Measurements from ENCODE around the gene MRPL9.
"Not testable (repeated sequence)": the region's sequence is repeated elsewhere in the genome, so short reads cannot be mapped to it uniquely, and the experiment has no call there.

MRPL9 gene

GRCh38 chr1:151783796-151784195, 20.5 kb upstream of the MRPL9 start:
- no peak for DNase-seq (ENCODE audit: low spot score)

GRCh38 chr1:151782741-151783140, 19.4 kb upstream of the MRPL9 start:
- no peak for DNase-seq (ENCODE audit: low spot score)

- DNase-seq (ENCODE audit: low spot score) = not testable (repeated sequence)
Measured at GRCh38 chr1:151782026-151782425, 18.7 kb upstream of the MRPL9 start.

DNA sequence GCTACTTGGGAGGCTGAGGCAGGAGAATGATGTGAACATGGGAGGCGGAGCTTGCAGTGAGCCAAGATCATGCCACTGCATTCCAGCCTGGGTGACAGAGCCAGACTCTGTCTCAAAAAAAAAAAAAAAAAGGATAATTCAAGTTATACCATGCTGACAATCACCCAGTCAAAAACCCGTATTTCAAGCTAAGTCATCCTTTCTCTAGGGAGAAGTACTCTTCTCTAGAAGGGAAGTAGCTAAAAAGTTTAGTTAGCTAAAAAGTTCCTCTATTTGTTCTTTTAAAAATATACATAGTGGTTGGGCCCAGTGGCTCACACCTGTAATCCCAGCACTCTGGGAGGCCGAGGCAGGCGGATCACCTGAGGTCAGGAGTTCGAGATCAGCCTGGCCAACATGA, 17.4 kb upstream of the MRPL9 start:
- not testable (repeated sequence) for DNase-seq (ENCODE audit: low spot score)

DNA sequence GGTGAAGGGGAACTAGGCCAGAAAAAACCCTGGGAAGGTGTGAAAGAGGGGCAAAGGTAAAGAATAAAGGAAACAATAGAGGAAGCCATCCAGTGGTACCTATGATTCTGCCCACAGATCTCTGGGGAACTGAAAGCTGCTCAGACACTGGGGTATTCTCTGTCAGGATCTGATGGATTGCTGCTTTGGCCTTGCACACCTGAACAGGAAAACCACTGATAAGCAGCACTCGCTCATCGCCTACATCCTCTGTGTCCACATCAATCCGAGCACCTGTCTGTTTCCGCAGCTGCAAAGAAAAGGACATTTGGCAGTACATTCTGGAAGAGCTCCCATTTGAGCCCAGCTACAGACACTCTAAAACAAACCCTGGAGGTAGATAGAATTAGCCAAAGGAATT, 16.6 kb upstream of the MRPL9 start:
- no peak for DNase-seq (ENCODE audit: low spot score)

- no peak for DNase-seq (ENCODE audit: low spot score)
Measured at GRCh38 chr1:151777317-151777716, 14.0 kb upstream of the MRPL9 start.

- DNase-seq (ENCODE audit: low spot score) = no peak
Measured at GRCh38 chr1:151776665-151777062, 13.4 kb upstream of the MRPL9 start.

DNA sequence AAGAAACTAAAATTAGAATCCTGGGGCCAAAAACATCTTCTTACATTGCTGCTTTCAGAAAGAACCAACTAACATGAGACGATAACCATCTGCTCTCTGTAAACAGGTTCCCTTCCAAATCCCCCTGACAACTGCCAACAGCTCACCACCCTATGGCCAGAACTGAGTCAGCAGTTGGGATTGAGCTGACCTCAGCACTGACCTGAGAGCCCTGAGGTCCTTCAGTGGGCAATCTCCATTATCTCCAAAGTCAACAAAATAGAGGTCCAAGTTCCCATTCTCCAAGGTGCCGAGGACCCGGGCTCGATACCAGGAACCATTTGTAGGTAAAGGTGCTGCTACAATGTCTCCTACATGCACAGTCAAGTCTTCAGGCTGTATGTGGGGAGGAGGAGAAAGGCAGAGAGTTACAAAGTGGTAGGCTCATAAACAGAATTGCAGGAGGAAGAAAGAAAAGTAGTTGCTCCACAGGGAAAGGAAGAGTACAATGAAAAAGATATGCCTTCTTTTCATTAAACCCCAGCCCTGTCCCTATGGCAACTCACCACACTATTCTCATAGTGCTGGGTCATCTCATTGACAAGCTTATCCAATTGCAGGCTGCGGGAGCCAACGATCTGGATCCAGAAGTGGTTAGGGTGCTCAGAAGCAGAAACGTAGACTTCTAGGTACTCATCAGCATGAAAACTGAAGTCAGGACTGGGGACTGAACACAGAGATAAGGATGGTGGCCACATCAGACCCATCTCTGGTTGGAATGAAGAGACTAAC, 12.8 kb upstream of the MRPL9 start:
- no peak for DNase-seq (ENCODE audit: low spot score)

DNA sequence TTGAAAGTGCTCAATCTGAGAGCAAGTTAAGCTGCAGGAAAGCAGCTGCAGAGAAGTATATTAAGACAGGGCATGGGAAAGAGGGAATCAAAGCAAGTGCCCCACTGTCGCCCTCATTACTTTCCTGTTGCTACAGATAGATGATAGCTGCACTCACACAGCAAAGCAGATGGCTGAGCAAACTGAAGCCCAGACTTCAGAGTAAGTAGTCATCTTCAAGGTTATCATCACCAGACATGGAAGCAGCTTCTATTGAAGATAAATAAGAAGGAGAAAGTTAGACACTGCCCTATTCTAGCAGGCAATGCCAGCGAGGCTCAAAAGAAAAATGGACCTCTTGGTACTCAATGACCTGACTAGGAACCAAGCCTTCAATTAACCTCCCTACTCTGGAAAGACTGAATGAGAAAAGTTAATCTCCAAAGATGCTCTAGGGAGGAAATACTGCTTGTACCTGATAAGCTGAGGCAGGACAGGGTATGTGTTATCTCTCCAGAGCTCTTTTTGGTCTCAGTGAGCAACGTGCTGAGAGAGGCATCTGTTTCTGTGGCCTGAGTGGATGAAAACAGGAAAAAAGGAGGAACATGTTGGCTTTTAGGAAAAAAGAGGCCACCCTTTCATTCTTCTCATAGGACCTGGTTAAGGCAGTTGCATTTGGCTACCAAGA, 11.1 kb upstream of the MRPL9 start:
- DNase-seq (ENCODE audit: low spot score) = no peak

DNA sequence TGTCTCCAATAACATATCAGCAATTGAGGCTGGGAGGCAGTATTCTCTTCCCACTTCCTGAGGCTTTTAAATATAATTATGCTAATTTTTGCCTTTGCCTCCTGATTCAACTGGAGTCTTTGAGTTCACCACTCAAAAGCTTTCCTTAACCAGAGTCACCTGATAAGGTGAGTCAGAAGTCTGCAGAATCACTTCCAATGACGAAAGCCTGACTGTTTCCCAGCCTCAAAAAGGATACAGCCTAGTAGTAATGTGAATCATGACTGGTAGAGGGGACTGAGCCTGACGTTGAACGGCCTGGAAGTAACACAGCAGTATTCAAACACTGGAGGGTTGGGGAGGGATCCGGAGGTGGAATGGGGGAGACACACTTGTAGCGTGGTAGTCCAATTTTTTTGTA, 10.4 kb upstream of the MRPL9 start:
- no peak for DNase-seq (ENCODE audit: low spot score)

- not testable (repeated sequence) for DNase-seq (ENCODE audit: low spot score)
Measured at GRCh38 chr1:151769270-151769669, 6.0 kb upstream of the MRPL9 start.

DNA sequence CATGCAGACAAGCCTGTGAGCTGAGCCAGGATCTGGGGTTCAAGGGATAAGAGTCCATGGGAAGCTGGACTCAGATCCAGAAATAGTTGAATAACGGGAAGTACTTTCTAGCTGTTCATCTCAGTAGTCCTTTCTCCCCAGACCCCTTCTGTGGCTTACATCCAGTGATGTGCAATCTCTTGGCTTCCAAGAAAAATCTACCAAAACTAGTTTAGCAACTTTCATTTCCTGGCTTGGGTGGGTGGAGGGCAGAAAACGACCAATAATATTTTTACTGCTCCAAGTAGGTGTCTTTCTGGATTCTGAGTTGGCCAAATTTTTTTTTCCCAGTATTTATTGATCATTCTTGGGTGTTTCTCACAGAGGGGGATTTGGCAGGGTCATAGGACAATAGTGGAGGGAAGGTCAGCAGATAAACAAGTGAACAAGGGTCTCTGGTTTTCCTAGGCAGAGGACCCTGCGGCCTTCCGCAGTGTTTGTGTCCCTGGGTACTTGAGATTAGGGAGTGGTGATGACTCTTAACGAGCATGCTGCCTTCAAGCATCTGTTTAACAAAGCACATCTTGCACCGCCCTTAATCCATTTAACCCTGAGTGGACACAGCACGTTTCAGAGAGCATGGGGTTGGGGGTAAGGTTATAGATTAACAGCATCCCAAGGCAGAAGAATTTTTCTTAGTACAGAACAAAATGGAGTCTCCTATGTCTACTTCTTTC, 5.2 kb upstream of the MRPL9 start:
- DNase-seq (ENCODE audit: low spot score) = not testable (repeated sequence)

DNA sequence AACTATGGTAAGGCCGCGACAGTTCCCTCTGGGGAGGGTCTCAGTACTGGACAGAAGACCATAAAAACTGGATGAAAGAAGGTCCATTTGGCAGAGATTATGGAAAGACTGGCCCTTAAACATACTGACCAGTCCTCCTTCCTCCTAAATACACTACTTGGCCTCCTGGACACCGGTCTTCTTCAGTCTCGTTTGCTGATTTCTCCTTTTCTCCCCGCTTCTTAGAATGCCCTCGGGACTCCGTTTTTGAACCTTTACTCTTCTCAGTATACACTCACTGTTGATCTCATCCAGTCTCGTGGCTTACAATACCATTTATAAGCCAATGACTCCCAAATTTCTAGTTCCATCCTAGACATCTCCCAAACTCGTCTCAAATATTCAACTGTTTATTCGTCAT, 694 bp upstream of the MRPL9 start:
- DNase-seq (ENCODE audit: low spot score) = no peak

GRCh38 chr1:151760597-151761385, 2.5 kb downstream of the MRPL9 start:
- DNase-seq (ENCODE audit: low spot score) = no peak

GRCh38 chr1:151759241-151759640, 4.1 kb downstream of the MRPL9 start:
- DNase-seq (ENCODE audit: low spot score) = no peak

DNA sequence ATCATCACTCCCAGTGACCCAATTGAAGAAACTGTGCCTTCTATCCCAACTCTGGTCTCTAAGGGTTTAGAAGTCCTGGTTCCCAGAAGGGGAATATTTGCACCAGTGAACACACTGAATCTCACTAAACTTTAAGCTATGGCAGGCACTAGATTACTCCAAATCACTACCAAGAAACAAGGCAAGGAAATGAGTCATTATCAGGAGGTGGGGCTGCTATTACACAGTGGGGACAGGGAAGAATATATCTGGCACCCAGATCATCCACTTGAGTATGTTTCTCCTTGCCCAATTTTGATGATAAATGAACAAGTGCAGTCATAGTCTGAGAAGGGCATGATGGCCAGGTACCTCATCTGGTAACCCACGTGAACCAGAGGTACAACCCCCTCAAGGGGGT, 7.0 kb downstream of the MRPL9 start:
- no peak for DNase-seq (ENCODE audit: low spot score)

- DNase-seq (ENCODE audit: low spot score) = no peak
Measured at GRCh38 chr1:151741516-151741915, 21.8 kb downstream of the MRPL9 start.

GRCh38 chr1:151739590-151740355, 23.5 kb downstream of the MRPL9 start:
- DNase-seq (ENCODE audit: low spot score) = no peak

- no peak for DNase-seq (ENCODE audit: low spot score)
Measured at GRCh38 chr1:151737479-151737878, 25.8 kb downstream of the MRPL9 start.

- no peak for DNase-seq (ENCODE audit: low spot score)
Measured at GRCh38 chr1:151737026-151737425, 26.3 kb downstream of the MRPL9 start.

DNA sequence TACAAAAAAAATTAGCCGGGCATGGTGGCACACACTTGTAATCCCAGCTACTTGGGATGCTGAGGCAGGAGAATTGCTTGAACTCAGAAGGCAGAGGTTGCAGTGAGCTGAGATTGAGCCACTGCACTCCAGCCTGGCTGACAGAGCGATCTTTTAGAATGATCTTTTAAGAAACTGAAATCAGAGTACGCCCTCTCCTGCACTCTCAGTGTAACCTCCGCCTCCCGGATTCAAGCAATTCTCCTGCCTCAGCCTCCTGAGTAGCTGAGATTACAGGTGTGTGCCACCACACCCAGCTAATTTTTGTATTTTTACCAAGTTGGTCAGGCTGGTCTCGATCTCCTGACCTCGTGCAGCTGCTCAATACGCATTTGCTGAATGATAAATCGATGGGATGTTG, 29.3 kb downstream of the MRPL9 start:
- not testable (repeated sequence) for DNase-seq (ENCODE audit: low spot score)

DNA sequence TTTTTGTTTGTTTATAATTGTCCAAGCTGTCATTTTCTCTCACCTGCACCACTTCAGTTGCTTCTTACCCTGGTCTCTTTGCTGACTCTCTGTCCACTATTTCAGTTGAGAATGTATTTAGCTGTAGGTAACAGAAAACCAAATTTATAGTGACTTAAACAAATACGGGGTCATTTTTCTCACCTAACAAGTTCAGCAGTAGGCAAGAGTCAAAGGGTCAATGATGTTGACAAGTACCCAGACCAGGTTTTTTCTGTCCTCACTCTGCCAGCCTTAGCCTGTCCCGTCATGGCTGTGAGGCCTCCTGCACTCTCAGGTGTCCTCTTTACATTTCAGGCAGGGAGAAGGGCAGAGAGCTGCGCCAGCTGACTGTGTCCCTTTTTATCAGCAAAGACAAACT, 30.2 kb downstream of the MRPL9 start:
- no peak for DNase-seq (ENCODE audit: low spot score)

Measured in CD4-positive, alpha-beta T cell treated with Interleukin-15 for 4 hours (primary cell).